Ammon's horn (tissue), 1 donor: Measurements from ENCODE around the gene C6orf141.

Source experiments
- DNase-seq: peaks from one replicate; pipeline ENCODE4 v3.0.0-alpha.2; 2016; ENCODE audit warnings: low spot score

Gene C6orf141

GRCh38 chr6:49540614-49541013 lies 9.9 kb upstream of the C6orf141 start:
- DNase-seq = no peak

GRCh38 chr6:49541210-49541724 lies 9.2 kb upstream of the C6orf141 start:
- no peak for DNase-seq

- no peak for DNase-seq
These were observed 8.5 kb upstream of the C6orf141 start for GRCh38 chr6:49541936-49542335.

GRCh38 chr6:49543087-49543858 lies 7.2 kb upstream of the C6orf141 start:
- no peak for DNase-seq

- DNase-seq = no peak
These were observed 4.1 kb upstream of the C6orf141 start for GRCh38 chr6:49546331-49546730.

GRCh38 chr6:49548613-49549304 lies 1.7 kb upstream of the C6orf141 start:
- DNase-seq = no peak

- no peak for DNase-seq
These were observed 577 bp upstream of the C6orf141 start for GRCh38 chr6:49549691-49550491.

GRCh38 chr6:49551078-49551865 lies 804 bp downstream of the C6orf141 start:
- DNase-seq = no peak

- DNase-seq = no peak
These were observed 1.3 kb downstream of the C6orf141 start for GRCh38 chr6:49551866-49552129.

GRCh38 chr6:49552596-49552995 lies 2.1 kb downstream of the C6orf141 start:
- no peak for DNase-seq

- DNase-seq = no peak
These were observed 2.9 kb downstream of the C6orf141 start for GRCh38 chr6:49553384-49553783.

- DNase-seq = no peak
These were observed 5.5 kb downstream of the C6orf141 start for GRCh38 chr6:49555951-49556350.

GRCh38 chr6:49556429-49556837 lies 6.0 kb downstream of the C6orf141 start:
- no peak for DNase-seq

GRCh38 chr6:49557177-49557576 lies 6.7 kb downstream of the C6orf141 start:
- no peak for DNase-seq

GRCh38 chr6:49558238-49558637 lies 7.8 kb downstream of the C6orf141 start:
- DNase-seq = no peak

- DNase-seq = no peak
These were observed 12.8 kb downstream of the C6orf141 start for GRCh38 chr6:49563006-49563886.

- DNase-seq = no peak
These were observed 14.1 kb downstream of the C6orf141 start for GRCh38 chr6:49564552-49564951.

GRCh38 chr6:49565261-49565660 lies 14.8 kb downstream of the C6orf141 start:
- DNase-seq = no peak

- no peak for DNase-seq
These were observed 15.4 kb downstream of the C6orf141 start for GRCh38 chr6:49565855-49566254.

- DNase-seq = no peak
These were observed 20.1 kb downstream of the C6orf141 start for GRCh38 chr6:49570474-49571079.

GRCh38 chr6:49576618-49577017 lies 26.1 kb downstream of the C6orf141 start:
- DNase-seq = no peak
